CD4-positive, CD25-positive, alpha-beta regulatory T cell (primary cell): Measurements from ENCODE around the gene OSBP2. TPM values are rescaled to one million over a fixed set of nuclear protein-coding genes. Genes with fewer than 3 reads are reported as not detected.

Experiments
- ATAC-seq, 2 donors: fragments of 150-1000 bp; cut with Tn5 transposase; one replicate each; pipeline ENCODE4 v1.10.0; 2021; ENCODE audit warnings: low read depth in 2 of 2, moderate number of reproducible peaks in 2 of 2, moderate library complexity in 1 of 2
- DNase-seq, 3 donors: peaks; one replicate each; pipeline versions ENCODE4 v3.0.0 to v3.0.0-alpha.2; 2012 to 2022; ENCODE audit warnings: mixed read lengths in 1 of 3
- H3K27ac ChIP-seq: one replicate; pipeline ENCODE4 v1.7.0; 2013; ENCODE audit warnings: mild to moderate bottlenecking, low read length; ENCODE audit not compliant: insufficient read depth, poor library complexity, severe bottlenecking
- H3K27me3 ChIP-seq: one replicate; pipeline ENCODE4 v1.7.0; 2013; ENCODE audit warnings: low read length; ENCODE audit not compliant: control insufficient read depth, insufficient read depth
- H3K36me3 ChIP-seq: one replicate; pipeline ENCODE4 v1.7.0; 2013; ENCODE audit warnings: mild to moderate bottlenecking, low read length, moderate library complexity; ENCODE audit not compliant: control insufficient read depth, insufficient read depth
- H3K4me1 ChIP-seq: 2 replicates; pipeline ENCODE4 v1.7.0; 2013; ENCODE audit warnings: mild to moderate bottlenecking, low read length; ENCODE audit not compliant: insufficient read depth, control insufficient read depth, poor library complexity, severe bottlenecking
- H3K4me3 ChIP-seq: one replicate; pipeline ENCODE4 v1.7.0; 2013; ENCODE audit warnings: low read depth, mild to moderate bottlenecking, low read length, moderate library complexity
- H3K9me3 ChIP-seq, 2 experiments: 1 replicate in 1 of 2; 2 replicates in 1 of 2; pipeline ENCODE4 v1.7.0; 2013; ENCODE audit warnings: low read length in 2 of 2, mild to moderate bottlenecking in 1 of 2, moderate library complexity in 1 of 2; ENCODE audit not compliant: control insufficient read depth in 2 of 2
- H3K27ac Mint-ChIP-seq, 3 donors: one replicate each; pipeline ENCODE4 v1.8.0; 2020 to 2022; ENCODE audit warnings: mild to moderate bottlenecking in 3 of 3, mixed read lengths in 3 of 3, moderate library complexity in 2 of 3
- H3K27me3 Mint-ChIP-seq: one replicate; pipeline ENCODE4 v1.8.0; 2022; ENCODE audit warnings: mild to moderate bottlenecking, mixed read lengths
- H3K36me3 Mint-ChIP-seq: one replicate; pipeline ENCODE4 v1.8.0; 2020; ENCODE audit warnings: mixed read lengths
- H3K4me1 Mint-ChIP-seq, 4 donors: one replicate each; pipeline ENCODE4 v1.8.0; 2020 to 2022; ENCODE audit warnings: mixed read lengths in 4 of 4, mild to moderate bottlenecking in 1 of 4
- H3K4me3 Mint-ChIP-seq, 4 donors: one replicate each; pipeline ENCODE4 v1.8.0; 2020 to 2022; ENCODE audit warnings: mild to moderate bottlenecking in 4 of 4, mixed read lengths in 4 of 4, moderate library complexity in 3 of 4
- H3K9me3 Mint-ChIP-seq, 7 donors: one replicate each; pipeline ENCODE4 v1.8.0; 2020 to 2022; ENCODE audit warnings: mixed read lengths in 7 of 7, mild to moderate bottlenecking in 3 of 7, moderate library complexity in 2 of 7
- polyA plus RNA-seq, 4 donors: library from polyadenylated mRNA; unstranded; fragments of 300-500 nt; fragmentation: Illumina TruSeq; gene quantifications; one replicate each; pipeline ENCODE4 v1.2.3, GENCODE V29; 2021
- total RNA-seq: library from RNA; stranded (reverse); gene quantifications from one replicate; pipeline ENCODE4 v1.2.3, GENCODE V29; 2022

OSBP2 gene
- total and polyA plus RNA-seq, 5 donors from 2014 or later, result 0.86 to 9.9 (median 1.7) TPM

DNA sequence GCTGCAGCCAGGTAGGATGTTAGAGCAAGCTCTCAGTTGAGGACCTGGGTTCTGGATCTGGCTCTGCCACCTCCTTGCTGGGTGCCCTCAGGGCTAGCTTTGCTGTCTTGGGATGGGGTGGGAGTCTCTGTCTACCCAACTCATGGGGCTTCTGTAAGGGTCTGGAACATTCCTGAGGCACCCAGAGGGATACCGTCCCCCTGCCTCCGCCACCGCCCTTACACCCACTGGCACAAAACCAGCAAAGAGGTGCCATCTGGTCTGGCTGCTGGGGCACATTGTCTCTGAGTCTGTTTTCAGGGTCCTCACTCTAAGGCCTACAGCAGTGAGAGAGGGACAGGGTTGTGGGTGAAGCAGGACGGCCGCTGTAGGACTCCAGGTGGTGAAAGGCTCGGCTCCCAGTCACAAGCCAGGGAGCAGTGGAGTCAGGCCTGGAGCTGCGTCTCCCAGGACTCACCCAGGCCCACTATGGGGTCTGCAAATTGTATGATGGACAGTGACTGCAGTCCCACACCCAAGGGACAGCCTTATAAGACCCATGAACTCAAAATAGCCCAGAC, 189.0 kb downstream of the OSBP2 start:
- no peaks in the 10 kb centered on the region for H3K9me3 ChIP-seq
- no peak overlapping the region for H3K27ac ChIP-seq
- DNase-seq (no peak), ATAC-seq (no peak)
- no peaks in the 10 kb centered on the region for H3K27me3 ChIP-seq
- H3K4me1 Mint-ChIP-seq, result peaks cover 0 to 2% (median 0%) of the 10 kb centered on the region in 4 donors
- no peaks in the 10 kb centered on the region for H3K36me3 ChIP-seq
- peaks cover 3% of the 10 kb centered on the region for H3K36me3 Mint-ChIP-seq
- no peak overlapping the region for H3K27ac Mint-ChIP-seq
- no peaks in the 10 kb centered on the region for H3K4me1 ChIP-seq
- no peak overlapping the region for H3K4me3 Mint-ChIP-seq
- no peaks in the 10 kb centered on the region for H3K9me3 Mint-ChIP-seq
- no peaks in the 10 kb centered on the region for H3K27me3 Mint-ChIP-seq
- H3K4me3 ChIP-seq, result no peak overlapping the region

DNA sequence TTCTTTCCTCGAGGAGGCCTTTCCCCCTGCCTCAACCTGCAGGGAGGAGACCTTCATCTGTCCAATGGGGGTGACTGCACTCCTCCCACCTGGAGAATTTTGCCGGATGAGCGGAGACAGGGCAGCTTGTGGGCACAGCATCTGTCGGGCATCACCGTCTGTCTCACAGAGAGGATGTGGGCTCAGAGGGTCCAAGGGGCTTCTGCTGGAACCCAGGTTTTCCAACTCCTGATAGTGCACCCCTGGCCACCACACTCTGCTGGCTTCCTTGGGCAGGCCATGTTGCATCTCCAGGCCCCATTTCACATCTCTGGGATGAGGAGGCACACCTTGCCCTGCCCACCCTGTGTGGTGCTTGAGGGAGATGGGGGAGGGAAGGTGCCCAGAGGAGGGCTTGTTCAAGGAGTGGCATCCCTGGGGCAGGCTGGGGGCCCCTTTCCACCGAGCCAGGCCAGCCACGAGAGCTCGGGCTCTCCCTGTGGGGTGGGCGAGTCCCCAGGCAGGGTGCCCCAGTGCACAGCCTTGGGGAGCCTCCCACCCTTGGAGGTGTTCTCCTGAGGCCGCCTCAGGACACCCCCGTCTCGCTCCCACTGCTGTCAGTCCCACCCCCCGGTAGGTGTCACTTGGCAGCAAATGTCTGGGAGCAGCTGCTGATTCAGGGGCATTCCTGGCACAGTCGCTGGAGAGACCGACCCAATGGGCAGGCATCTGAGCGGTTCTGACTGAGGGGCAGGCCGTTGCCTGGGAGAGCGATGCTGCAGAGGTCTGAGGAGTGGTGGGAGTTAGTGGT, 189.7 kb downstream of the OSBP2 start:
- no peaks in the 10 kb centered on the region for H3K27me3 ChIP-seq
- no peaks in the 10 kb centered on the region for H3K36me3 ChIP-seq
- Mint-ChIP-seq H3K36me3 (peaks cover 7% of the 10 kb centered on the region), H3K4me3 (no peak overlapping the region), H3K9me3 (peaks cover 0 to 1% (median 0%) of the 10 kb centered on the region in 7 donors), H3K27ac (no peak overlapping the region), H3K4me1 (peaks cover 0 to 4% (median under 1%) of the 10 kb centered on the region in 4 donors), H3K27me3 (no peaks in the 10 kb centered on the region)
- H3K27ac ChIP-seq, result no peak overlapping the region
- DNase-seq (no peak), ATAC-seq (no peak)
- H3K9me3 ChIP-seq, result no peaks in the 10 kb centered on the region
- no peak overlapping the region for H3K4me3 ChIP-seq
- no peaks in the 10 kb centered on the region for H3K4me1 ChIP-seq

DNA sequence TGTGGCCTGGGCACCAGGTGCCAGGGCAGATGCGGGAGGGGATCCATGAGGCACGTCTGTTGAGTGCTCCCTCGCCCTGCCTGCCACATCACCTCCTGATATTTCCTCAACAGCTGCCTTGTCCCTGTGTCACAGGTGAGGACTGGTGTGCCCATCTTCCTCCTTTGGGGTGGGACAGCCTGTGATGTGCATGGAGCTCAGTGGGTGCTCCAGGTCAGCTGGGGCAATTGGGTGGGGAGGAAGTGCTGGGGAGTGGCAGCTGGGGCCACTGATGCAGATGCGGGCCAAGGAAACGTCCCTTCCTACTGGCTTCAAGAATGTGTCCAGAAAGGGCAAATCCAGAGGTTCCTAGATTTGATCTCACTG, 190.3 kb downstream of the OSBP2 start:
- Mint-ChIP-seq H3K4me3 (no peak overlapping the region), H3K36me3 (peaks cover 7% of the 10 kb centered on the region), H3K4me1 (peaks cover 0 to 4% (median under 1%) of the 10 kb centered on the region in 4 donors), H3K9me3 (peaks cover 0 to 1% (median 0%) of the 10 kb centered on the region in 7 donors), H3K27ac (no peak overlapping the region), H3K27me3 (no peaks in the 10 kb centered on the region)
- Histone ChIP-seq H3K27me3 (no peaks in the 10 kb centered on the region), H3K27ac (no peak overlapping the region), H3K4me3 (no peak overlapping the region), H3K4me1 (no peaks in the 10 kb centered on the region), H3K9me3 (no peaks in the 10 kb centered on the region), H3K36me3 (no peaks in the 10 kb centered on the region)
- ATAC-seq, result no peak
- no peak for DNase-seq

DNA sequence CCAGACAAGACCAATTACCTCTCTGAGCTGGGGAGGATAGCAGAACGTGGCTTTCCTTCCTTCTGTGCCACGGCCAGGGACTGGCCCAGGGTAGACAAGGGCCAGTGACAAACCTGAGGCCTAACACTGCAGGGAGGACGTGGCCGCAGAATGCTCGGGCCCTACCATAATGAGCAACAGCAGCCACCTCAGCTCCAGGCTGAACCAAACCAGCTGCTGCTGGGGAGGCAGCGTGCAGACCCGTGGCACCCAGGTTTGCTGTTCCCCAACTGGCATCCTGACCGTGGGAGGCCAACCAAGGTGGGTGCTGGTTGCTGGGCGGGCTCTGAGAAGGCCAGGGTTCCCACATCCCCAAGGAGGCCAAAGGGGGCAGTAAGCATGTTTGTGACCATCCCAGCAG, 190.9 kb downstream of the OSBP2 start:
- no peak overlapping the region for H3K4me3 Mint-ChIP-seq
- no peak overlapping the region for H3K4me3 ChIP-seq
- H3K27ac ChIP-seq, result no peak overlapping the region
- DNase-seq, result no peak
- peaks cover 7% of the 10 kb centered on the region for H3K36me3 Mint-ChIP-seq
- H3K9me3 Mint-ChIP-seq, result peaks cover 0 to 1% (median 0%) of the 10 kb centered on the region in 7 donors
- H3K9me3 ChIP-seq, result no peaks in the 10 kb centered on the region
- H3K27ac Mint-ChIP-seq, result no peak overlapping the region
- no peaks in the 10 kb centered on the region for H3K36me3 ChIP-seq
- no peak for ATAC-seq
- no peaks in the 10 kb centered on the region for H3K27me3 ChIP-seq
- peaks cover 0 to 4% (median 2%) of the 10 kb centered on the region in 4 donors for H3K4me1 Mint-ChIP-seq
- no peaks in the 10 kb centered on the region for H3K4me1 ChIP-seq
- H3K27me3 Mint-ChIP-seq, result no peaks in the 10 kb centered on the region

DNA sequence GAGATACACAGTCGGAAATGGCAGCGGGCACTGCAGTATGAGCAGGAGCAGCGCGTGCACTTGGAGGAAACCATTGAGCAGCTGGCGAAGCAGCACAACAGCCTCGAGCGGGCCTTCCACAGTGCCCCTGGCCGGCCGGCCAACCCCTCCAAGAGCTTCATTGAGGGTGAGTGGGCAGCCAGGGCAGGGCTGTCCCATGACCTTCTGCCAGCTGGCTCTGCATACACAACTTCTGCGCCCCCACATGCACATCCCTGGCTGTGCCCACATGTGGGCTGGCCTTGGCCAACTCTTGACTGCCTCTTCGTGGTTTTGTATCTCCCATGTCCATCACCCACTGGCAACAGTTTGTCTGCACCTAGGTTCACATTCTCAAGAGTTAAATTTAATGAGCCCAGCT, 192.8 kb downstream of the OSBP2 start:
- H3K4me1 Mint-ChIP-seq, result peaks cover 0 to 7% (median 3%) of the 10 kb centered on the region in 4 donors
- no peaks in the 10 kb centered on the region for H3K27me3 Mint-ChIP-seq
- ATAC-seq (no peak), DNase-seq (no peak)
- Histone ChIP-seq H3K4me3 (no peak overlapping the region), H3K27me3 (no peaks in the 10 kb centered on the region), H3K27ac (no peak overlapping the region), H3K9me3 (no peaks in the 10 kb centered on the region), H3K36me3 (no peaks in the 10 kb centered on the region), H3K4me1 (no peaks in the 10 kb centered on the region)
- no peak overlapping the region for H3K27ac Mint-ChIP-seq
- peaks cover 7% of the 10 kb centered on the region for H3K36me3 Mint-ChIP-seq
- H3K4me3 Mint-ChIP-seq, result no peak overlapping the region
- peaks cover 0 to 1% (median 0%) of the 10 kb centered on the region in 7 donors for H3K9me3 Mint-ChIP-seq

DNA sequence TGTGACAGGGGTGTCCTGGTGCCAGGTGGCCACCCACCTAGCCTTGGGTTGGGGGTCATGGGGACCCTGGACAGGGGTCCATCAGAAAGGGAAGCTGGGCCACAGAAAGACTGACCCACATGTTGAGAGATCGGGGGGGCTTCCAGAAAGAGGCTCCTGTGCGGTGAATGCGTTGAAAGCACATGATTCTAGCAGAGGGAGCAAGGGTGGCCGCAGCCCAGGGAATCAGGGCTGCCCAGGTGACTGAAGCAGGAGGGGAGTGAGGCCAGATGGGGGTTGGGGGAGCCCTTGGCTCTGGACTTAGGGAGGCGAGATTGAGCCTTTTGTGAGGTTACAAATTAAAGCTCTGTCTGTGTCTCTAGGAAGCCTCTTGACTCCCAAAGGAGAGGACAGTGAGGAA, 193.2 kb downstream of the OSBP2 start:
- Mint-ChIP-seq H3K4me1 (peaks cover 0 to 7% (median 3%) of the 10 kb centered on the region in 4 donors), H3K4me3 (no peak overlapping the region), H3K9me3 (peaks cover 0 to 1% (median 0%) of the 10 kb centered on the region in 7 donors), H3K36me3 (peaks cover 7% of the 10 kb centered on the region), H3K27ac (no peak overlapping the region), H3K27me3 (no peaks in the 10 kb centered on the region)
- Histone ChIP-seq H3K4me1 (no peaks in the 10 kb centered on the region), H3K4me3 (no peak overlapping the region), H3K27ac (no peak overlapping the region), H3K27me3 (no peaks in the 10 kb centered on the region), H3K9me3 (no peaks in the 10 kb centered on the region), H3K36me3 (no peaks in the 10 kb centered on the region)
- no peak for DNase-seq
- no peak for ATAC-seq

DNA sequence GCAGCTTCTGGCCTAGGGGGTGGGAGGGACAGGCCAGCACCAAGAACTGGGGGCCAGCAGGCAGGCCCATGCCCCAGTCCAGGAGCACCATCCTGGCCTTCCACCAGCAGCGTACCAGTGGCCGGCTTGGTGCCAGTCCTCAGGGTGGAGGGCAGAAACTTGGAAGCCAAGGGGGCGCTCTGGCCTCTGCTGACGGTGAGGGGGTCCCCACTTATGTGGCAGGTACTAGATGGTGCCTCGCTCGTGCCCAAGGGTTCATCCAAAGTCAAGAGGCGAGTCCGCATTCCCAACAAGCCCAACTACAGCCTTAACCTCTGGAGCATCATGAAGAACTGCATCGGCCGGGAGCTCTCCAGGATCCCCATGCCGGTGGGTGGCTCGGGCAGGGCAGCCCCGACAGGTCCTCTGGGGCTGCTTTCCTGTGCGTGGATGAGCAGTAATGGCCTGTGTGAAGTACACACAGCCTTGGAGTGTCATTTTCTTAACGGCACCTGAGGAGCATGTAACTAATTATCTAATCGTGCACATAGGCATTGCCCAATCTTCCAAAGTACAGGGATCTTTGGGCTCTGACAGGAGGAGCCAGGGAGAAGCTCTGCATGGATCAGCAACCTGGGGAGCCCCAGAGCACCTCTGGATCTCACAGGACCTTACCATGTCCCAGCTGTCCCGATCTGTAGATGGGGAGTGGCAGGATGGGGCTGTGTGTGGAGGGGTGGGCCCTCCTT, 194.8 kb downstream of the OSBP2 start:
- Histone ChIP-seq H3K4me3 (no peak overlapping the region), H3K27ac (no peak overlapping the region), H3K27me3 (no peaks in the 10 kb centered on the region), H3K9me3 (no peaks in the 10 kb centered on the region), H3K36me3 (no peaks in the 10 kb centered on the region), H3K4me1 (peaks cover 10% of the 10 kb centered on the region)
- Mint-ChIP-seq H3K4me3 (no peak overlapping the region), H3K36me3 (peaks cover 7% of the 10 kb centered on the region), H3K27ac (no peak overlapping the region), H3K27me3 (no peaks in the 10 kb centered on the region), H3K9me3 (peaks cover 0 to 1% (median 0%) of the 10 kb centered on the region in 7 donors), H3K4me1 (peaks cover 6 to 20% (median 9%) of the 10 kb centered on the region in 4 donors)
- ATAC-seq, result no peak
- DNase-seq, result no peak
